D721Med (cell line): ENCODE results near the gene KRT81.

Source experiments
- DNase-seq: peaks from one replicate; pipeline ENCODE4 v3.0.0; 2011; ENCODE audit warnings: low spot score; ENCODE audit not compliant: insufficient read length
- FAIRE-seq: peaks from 2 replicates; lab custom pipeline; 2011; peaks lifted over from hg19 to GRCh38; lab: Jason Lieb, UNC
- TF ChIP-seq, protein P1 (sequence below): IDR thresholded peaks from 2 replicates; pipeline ENCODE4 v1.5.1; 2012; ENCODE audit warnings: mild to moderate bottlenecking, control low read depth; ENCODE audit not compliant: insufficient read depth; ENCODE audit errors: missing control alignments

Gene KRT81

GRCh38 chr12:52267266-52267665 is 24.1 kb downstream of the KRT81 start:
- TF ChIP-seq, protein P1, sequence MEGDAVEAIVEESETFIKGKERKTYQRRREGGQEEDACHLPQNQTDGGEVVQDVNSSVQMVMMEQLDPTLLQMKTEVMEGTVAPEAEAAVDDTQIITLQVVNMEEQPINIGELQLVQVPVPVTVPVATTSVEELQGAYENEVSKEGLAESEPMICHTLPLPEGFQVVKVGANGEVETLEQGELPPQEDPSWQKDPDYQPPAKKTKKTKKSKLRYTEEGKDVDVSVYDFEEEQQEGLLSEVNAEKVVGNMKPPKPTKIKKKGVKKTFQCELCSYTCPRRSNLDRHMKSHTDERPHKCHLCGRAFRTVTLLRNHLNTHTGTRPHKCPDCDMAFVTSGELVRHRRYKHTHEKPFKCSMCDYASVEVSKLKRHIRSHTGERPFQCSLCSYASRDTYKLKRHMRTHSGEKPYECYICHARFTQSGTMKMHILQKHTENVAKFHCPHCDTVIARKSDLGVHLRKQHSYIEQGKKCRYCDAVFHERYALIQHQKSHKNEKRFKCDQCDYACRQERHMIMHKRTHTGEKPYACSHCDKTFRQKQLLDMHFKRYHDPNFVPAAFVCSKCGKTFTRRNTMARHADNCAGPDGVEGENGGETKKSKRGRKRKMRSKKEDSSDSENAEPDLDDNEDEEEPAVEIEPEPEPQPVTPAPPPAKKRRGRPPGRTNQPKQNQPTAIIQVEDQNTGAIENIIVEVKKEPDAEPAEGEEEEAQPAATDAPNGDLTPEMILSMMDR: no peak
- FAIRE-seq (no peak), DNase-seq (no peak)

- no peak for FAIRE-seq
- no peak for DNase-seq
- TF ChIP-seq, protein P1: no peak
Measured at GRCh38 chr12:52266514-52266913, 24.8 kb downstream of the KRT81 start.

DNA sequence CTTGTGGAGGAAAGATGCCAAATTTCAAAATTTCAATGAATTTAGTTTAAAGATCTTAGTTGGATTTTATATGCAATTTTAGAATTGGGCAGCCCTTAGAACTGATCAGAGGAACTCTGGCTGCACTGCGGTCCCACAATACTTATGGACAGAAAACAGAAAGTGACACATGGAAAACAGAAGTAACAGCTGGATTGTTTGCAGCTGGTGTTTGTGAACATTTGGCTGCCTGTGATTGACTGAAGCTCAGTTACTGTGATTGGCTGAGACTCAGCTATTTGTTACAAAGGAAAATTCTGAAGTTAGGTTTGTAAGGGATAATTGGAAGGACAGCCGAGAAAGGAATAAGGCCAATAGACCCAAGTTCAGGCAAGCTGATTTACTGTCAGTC is 26.9 kb downstream of the KRT81 start:
- DNase-seq: no peak
- TF ChIP-seq, protein P1: no peak
- FAIRE-seq: no peak

DNA sequence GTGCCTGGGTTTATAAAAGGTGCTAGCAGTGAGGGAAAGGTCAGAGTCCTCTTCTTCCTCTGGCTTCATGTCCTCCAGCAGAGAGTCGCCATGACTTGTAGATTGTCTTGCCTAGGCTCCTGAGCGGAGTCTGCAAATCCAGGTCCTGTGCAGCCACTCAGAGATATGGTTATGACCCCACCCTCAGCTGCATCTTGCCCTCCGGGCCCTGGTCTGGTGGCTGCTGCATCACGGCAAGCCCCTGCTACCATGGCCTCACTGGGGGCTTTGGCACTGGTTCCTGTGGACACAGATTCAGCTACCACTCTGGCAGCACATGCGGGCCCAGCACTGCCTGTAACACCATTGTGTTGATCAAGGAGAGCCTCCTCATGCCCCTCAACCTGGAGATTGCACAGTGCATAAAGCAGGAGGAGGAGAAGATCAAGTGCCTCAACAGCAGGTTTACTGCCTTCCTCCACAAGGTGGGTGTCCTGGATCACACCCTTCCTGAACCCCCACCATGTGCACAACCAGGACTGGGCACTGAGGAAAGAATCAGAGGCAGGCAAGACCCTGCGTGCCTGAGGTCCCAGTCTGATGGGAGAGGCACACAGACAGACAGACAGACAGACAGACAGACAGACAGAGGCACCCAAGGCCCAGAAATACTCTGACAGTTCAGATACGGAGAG is 27.4 kb downstream of the KRT81 start:
- no peak for DNase-seq
- no peak for FAIRE-seq
- TF ChIP-seq, protein P1: no peak

GRCh38 chr12:52262286-52262685 is 29.0 kb downstream of the KRT81 start:
- no peak for DNase-seq
- no peak for FAIRE-seq
- TF ChIP-seq, protein P1: no peak

GRCh38 chr12:52261208-52261484 is 30.2 kb downstream of the KRT81 start:
- DNase-seq (no peak), FAIRE-seq (no peak)
- TF ChIP-seq, protein P1: no peak

DNA sequence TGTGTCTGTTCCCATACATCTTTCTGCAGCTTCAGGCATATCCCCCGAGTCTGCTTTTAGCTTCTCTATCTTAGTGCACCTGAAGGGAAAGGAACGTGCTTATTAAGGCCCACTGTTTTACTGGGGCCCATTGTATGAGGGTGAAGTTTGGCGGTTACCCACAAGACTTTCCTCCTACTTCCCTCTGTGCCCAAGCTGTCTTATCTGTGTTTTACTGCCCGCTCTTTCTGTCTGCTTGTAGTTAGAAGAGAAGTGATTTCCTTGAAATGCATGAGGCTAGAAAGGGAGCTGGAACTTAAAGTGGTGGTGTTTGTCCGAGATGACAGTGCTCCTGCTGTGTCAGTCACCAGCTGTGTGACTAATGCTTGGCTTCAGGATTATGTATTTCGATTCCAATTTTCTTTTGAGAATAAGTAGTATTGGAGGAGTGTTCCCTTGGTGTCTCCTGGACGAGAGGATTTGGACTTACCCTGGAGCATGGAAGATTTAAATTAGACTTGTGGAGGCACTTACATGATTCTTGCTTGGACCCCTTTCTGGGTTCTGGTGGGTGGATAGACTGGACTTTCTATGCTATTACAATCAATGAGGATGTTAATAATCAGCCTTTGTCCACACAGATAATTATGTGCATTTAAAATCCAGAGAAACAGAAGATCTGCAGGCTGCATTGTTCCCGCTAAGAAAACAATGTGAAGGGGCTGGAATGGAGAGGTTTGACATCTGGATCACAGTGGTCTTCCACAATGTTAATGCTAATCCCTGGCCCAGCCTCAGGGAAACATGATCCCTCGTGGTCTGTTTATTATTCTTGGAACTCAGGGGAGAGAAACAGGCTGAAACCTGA is 30.8 kb downstream of the KRT81 start:
- TF ChIP-seq, protein P1: no peak
- DNase-seq (no peak), FAIRE-seq (no peak)
